ENCODE measurements around the gene TBC1D3H.
"Not testable (repeated sequence)": the region's sequence is repeated elsewhere in the genome, so short reads cannot be mapped to it uniquely, and the experiment has no call there.

TBC1D3H gene

GRCh38 chr17:36388385-36389245 is at the start of gene TBC1D3H:
Gene TBC1D3H, minus strand, starts transcription at chr17:36388435. Its CDS starts 1,540 bp downstream, at chr17:36386895.
- DNase-seq (ENCODE audit: low read depth in 2 of 2): not testable (repeated sequence)

GRCh38 chr17:36428891-36429290 is 40.7 kb upstream of the TBC1D3H start:
- DNase-seq (ENCODE audit: low read depth in 2 of 2): not testable (repeated sequence)

GRCh38 chr17:36415180-36415941 is 27.1 kb upstream of the TBC1D3H start:
- DNase-seq (ENCODE audit: low read depth in 2 of 2): not testable (repeated sequence)

GRCh38 chr17:36390943-36391645 is 2.9 kb upstream of the TBC1D3H start:
- DNase-seq (ENCODE audit: low read depth in 2 of 2): not testable (repeated sequence)

- DNase-seq (ENCODE audit: low read depth in 2 of 2): not testable (repeated sequence)
Observed at GRCh38 chr17:36375938-36376337, 12.3 kb downstream of the TBC1D3H start.

GRCh38 chr17:36362496-36362895 is 25.7 kb downstream of the TBC1D3H start:
- DNase-seq (ENCODE audit: low read depth in 2 of 2): not testable (repeated sequence)
